Vagina (tissue), 2 donors: ENCODE results near the gene ELAVL4.

Experiments used
- POLR2AphosphoS5 ChIP-seq, 2 donors: sonication (generic); formaldehyde crosslinking; IDR thresholded peaks; one replicate each; pipeline ENCODE4 v1.9.0; 2017; ENCODE audit warnings: antibody characterized with exemption in 2 of 2, mild to moderate bottlenecking in 2 of 2, low read depth in 1 of 2; ENCODE audit not compliant: insufficient read depth in 1 of 2
- TF ChIP-seq, protein P1 (sequence below), 3 experiments: fragments of 450-650 bp in 2 of 3; fragments of 200-600 bp in 1 of 3; sonication (generic) in 1 of 3; IDR thresholded peaks; one replicate each; pipeline ENCODE4 v1.5.1; 2017 to 2019; ENCODE audit warnings: antibody characterized with exemption in 3 of 3, mild to moderate bottlenecking in 2 of 3, moderate library complexity in 2 of 3

DNA sequence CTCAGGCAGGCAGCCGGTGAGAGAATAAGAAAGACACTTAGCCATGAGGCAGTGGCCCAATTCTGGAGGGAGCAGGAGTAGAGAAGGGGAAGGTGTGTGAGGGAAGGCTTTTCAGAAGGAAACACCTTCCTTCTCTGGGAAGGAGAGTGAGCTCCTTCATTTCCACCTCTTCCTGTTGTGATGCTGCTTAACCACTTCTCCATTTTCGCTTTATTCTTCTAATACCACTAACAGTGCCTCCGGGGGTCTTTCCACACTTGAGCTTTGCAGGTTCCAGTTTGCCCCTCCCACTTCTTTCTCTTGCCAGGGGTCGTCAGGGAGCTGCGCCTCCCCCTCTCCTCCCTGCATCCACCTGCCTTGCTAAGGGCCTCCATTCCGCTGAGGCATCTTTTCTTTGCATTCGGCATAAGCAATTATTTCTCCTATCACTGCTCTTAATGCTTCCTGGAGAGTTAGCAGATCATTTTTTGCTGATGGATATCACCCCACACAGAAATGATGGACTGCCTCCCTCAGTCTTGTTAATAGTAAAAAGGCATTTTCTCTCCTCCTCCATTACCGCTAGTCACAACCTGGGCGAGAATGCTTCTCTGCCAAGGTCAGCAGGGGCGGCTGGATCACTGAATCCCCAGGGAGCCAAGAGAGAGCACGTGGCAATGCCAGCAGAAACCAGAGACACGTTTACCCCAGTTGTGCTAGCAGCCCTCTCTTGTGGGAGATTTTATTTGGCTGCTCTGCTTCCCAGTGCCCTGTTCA, 74.8 kb downstream of the ELAVL4 start:
- TF ChIP-seq, protein P1, sequence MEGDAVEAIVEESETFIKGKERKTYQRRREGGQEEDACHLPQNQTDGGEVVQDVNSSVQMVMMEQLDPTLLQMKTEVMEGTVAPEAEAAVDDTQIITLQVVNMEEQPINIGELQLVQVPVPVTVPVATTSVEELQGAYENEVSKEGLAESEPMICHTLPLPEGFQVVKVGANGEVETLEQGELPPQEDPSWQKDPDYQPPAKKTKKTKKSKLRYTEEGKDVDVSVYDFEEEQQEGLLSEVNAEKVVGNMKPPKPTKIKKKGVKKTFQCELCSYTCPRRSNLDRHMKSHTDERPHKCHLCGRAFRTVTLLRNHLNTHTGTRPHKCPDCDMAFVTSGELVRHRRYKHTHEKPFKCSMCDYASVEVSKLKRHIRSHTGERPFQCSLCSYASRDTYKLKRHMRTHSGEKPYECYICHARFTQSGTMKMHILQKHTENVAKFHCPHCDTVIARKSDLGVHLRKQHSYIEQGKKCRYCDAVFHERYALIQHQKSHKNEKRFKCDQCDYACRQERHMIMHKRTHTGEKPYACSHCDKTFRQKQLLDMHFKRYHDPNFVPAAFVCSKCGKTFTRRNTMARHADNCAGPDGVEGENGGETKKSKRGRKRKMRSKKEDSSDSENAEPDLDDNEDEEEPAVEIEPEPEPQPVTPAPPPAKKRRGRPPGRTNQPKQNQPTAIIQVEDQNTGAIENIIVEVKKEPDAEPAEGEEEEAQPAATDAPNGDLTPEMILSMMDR (IDR thresholded peaks at IDR 0.05): no peak
- no peak for TF ChIP-seq POLR2AphosphoS5 (IDR thresholded peaks at IDR 0.05; ENCODE audit: insufficient read depth in 1 of 2, low read depth in 1 of 2)
